GM04504 (cell line): Measurements from ENCODE around the gene OPCML.

Experiments used
- DNase-seq: peaks from one replicate; pipeline ENCODE4 v3.0.0-alpha.2; 2012; ENCODE audit warnings: low read depth

The OPCML gene

GRCh38 chr11:133408936-133409335, 123.4 kb downstream of the OPCML start:
- no peak for DNase-seq

- no peak for DNase-seq
These were observed 123.9 kb downstream of the OPCML start for GRCh38 chr11:133408402-133408801.

GRCh38 chr11:133406489-133406888, 125.8 kb downstream of the OPCML start:
- no peak for DNase-seq

DNA sequence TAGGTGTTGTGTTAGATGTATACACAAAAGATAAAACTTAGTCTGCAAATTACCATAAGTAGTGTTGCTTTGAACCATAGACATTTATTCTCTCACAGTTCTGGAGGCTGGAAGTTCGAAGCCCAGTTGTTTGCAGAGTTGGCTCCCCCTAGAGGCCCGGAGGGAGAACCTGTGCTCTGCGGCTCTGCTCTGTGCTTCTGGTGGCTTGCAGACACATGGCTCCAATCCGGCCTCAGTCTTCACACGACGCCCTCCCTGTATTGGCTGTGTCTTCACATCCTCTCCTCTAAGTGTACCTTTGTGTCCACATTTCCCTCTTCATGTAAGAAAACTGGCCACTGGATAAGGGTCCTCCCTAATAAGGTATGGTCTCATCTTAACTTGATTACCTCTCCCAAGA, 128.4 kb downstream of the OPCML start:
- no peak for DNase-seq

GRCh38 chr11:133402551-133402950, 129.8 kb downstream of the OPCML start:
- DNase-seq: no peak

DNA sequence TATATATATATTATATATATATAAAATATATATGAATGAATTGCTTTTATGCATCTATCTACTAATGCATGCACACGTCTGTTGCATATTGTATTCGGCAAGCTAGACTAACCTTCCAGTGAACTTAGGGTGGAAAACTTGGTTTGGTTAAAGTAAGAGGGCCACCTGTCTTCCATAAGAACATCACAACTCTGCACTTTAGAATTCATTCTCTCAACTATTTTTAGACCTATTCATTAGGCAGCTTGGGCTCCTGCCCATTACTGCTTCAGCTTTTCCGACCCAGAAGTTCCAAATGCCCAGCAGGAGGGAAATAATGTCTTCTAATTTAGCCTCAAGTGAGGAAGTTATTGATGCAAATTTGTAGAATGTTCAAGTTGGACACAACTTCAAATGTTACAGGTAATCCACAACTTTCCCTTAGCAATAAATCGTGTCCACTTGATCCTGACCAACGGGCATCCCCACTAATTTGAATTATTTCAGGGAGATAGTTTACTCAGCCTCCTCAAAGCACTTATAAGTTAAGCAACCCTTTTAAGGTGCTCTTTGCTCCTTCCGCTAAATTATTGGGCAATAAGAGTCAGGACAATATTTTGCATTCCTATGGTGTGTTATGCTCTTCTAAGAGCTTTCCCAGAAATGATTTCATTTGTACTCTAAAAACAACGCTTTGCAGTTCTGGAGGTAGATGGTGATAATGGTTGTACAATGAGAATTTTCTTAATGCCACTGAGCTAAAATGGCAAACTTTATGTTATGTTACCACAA, 132.3 kb downstream of the OPCML start:
- no peak for DNase-seq

DNA sequence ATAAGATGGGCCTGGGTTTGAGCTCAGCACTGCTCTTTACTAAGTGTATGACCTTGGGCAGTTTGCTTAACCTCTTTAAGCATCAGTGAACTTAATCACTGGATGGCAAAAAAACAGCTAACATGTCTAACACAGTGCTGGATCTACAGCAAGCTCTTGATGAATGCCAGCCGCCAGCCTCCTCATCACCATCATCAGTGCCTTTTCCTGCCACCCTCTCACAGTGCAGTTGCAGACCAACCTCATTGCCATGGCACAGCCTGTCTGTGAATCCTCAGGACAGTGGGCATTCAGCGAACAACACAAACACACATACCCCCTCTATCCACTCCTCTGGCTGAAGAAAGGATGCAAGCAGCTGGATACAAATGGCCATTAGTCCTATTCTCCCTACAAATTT, 133.0 kb downstream of the OPCML start:
- DNase-seq: no peak

DNA sequence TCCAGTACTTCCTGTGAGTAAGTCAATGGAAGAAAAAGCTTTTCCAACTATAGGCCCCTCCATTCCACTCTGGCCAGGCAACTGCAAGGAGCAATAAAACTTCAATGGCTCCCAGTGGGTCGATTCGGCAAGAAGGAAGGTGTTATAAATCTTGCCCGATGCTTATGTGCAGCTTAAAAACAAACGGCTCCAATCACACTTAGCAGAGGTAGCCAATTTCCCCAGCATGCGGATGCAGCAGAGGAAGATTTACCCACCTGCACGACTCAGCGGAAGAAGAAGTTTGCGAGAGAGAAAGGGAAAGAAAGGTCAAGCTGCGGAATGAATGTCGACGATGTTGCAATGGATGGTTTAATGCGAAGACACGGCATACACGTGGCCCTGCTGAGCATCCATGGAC, 141.5 kb downstream of the OPCML start:
- no peak for DNase-seq

DNA sequence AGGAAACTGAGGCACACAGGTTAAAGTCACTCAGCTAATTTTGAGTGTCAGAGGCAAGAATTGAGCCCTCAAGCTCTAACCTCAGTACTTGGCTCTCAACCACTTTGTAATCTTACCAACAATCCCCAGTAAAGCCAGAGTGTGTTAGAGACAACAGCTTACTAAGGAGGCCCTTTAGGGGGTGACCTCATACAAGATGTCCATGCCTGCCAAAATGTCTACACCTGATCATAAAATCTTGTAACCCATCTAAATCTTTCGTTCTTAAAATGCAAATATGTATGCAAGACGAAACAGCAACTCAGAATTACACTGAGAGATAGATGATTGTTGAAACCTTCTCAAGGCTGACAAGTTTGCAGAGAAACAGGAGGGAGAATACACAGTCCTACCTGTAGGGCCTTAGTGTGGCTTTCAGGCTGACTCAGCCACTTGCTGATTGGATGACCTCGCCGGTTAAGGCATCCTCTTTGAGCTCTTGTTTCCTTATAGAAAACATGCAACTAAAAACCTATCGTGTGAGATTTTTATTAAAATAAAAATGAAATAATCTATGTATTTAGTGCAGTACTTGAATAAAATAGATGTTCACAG, 143.2 kb downstream of the OPCML start:
- no peak for DNase-seq

DNA sequence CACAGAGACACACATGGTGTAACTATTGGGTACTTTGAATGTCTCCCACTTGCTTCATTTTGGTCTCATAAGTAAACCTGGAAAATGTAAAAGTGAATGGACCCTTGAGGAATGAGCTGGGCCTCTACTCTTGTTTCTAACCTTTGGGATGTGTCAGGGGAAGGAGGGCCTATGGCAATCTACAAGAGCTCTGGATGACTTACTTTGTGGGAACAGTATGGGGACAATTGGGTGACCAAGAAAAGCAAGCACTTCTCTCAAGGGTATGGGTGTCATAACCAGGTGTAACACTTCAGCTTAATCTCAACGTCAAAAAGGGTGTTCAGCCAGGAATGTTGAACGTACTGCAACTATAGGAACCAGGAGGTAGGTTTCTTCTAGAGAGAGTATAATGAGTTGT, 144.0 kb downstream of the OPCML start:
- DNase-seq: no peak

- DNase-seq: no peak
These were observed 145.4 kb downstream of the OPCML start for GRCh38 chr11:133386852-133387251.

DNA sequence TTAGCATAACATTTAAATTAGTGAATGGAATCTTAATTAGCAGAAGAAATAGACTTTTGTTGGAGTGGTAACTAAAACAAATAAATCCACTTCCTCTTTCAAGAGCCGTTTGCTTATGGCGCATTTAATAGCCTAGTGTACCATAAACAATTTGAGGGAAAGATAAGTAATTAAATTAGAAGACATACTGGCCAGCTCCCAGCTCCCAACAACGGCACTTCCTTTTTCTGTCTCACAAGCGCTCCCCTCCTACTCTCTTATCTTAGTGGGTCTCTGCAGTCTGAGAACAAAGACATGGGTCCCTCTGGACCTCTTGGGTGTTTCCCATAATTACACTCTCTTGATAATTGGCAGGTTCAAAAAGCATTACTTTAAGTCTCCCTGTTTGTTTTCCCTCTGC, 146.0 kb downstream of the OPCML start:
- DNase-seq: no peak

- DNase-seq: no peak
These were observed 146.5 kb downstream of the OPCML start for GRCh38 chr11:133385781-133386180.

- DNase-seq: no peak
These were observed 147.6 kb downstream of the OPCML start for GRCh38 chr11:133384731-133385130.

- no peak for DNase-seq
These were observed 148.6 kb downstream of the OPCML start for GRCh38 chr11:133383689-133384088.

DNA sequence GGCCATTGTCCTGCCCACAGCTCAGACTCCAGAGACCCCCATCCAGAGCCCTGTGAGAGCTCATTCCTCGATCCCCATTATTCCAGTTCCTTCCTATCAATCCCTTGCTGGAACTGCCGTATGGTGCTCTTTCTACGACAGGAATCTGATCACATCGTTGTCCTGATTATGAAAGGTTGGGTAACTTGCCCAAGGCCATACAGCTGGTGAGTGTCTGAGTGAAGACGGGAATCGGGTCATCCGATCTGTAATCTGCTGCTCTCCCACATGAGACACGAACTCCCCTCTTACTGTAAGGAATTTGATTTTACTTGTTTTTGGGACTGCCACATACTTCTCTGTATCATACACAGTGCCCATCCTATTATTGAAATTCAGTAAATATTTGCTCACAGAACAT, 149.1 kb downstream of the OPCML start:
- no peak for DNase-seq

- no peak for DNase-seq
These were observed 150.0 kb downstream of the OPCML start for GRCh38 chr11:133382131-133382812.

- DNase-seq: no peak
These were observed 150.6 kb downstream of the OPCML start for GRCh38 chr11:133381761-133382130.

DNA sequence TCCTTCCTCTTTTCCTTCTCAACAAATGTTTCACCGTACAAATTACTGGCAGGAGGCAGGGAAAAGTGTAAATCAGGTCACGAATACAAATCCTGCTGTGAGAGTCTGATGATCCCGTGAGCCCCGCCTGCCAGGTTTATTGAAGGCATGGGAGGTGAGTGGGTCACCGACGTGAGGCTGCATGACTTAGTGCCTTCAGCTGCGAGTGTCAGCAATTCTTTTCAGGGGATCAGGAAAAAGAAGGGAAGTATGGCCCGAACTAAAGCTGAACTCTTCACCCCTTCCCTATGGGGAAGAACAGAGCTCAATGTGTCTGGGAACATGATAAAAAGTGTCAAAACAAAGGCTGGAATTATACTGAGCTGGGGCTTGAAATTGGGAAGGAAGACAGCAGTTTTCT, 166.2 kb downstream of the OPCML start:
- no peak for DNase-seq

DNA sequence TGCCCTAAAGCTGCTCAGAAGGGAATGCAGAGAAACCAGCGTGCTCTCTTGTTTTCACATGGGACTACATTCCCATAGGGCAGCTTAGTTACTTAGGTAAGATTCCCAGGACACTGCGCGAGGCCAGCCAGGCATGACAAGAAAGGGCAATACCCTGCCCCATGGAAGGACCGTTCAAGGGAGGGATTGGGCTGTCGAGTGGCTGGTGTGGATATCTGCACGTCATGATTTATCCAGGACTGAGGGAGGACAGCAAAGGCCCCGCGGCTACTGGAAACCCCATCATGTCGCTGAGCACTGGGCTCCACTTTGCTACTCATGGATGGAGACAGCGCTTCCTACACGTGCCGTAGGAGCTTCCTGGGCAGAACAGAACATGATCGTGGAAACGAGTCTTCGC, 169.4 kb downstream of the OPCML start:
- no peak for DNase-seq

DNA sequence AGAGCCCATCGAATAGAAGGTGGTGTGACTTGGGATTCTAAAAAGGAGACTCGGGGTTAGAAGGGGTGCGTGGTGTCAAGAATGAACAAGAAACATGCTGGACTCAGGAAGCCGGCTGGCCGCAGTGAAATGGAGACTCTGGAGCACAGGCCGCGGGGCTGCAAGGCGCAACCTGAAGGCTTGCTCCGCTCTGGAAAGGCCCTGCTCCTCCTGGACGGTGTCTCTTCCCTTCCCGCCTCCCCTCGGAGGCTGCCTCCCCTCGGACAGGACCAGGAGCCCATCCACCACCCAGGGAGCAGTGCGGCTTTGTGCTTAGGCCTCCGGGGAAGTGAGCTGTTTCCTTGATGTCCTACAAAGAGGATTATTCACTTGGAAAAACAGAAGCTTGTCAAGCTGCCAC, 170.1 kb downstream of the OPCML start:
- DNase-seq: no peak

GRCh38 chr11:133361689-133361994, 170.7 kb downstream of the OPCML start:
- DNase-seq: no peak

GRCh38 chr11:133360860-133361688, 171.2 kb downstream of the OPCML start:
- DNase-seq: no peak
